NT2/D1 (cell line): ENCODE data around the gene CNDP1.
"Not testable (repeated sequence)": the region's sequence is repeated elsewhere in the genome, so short reads cannot be mapped to it uniquely, and the experiment has no call there.

Experiments
- DNase-seq: peaks from one replicate; pipeline ENCODE4 v3.0.0-alpha.2; 2011; ENCODE audit warnings: low read depth, low spot score
- H3K27me3 ChIP-seq: 2 replicates; pipeline ENCODE4 v1.6.0; 2011; ENCODE audit warnings: mild to moderate bottlenecking; ENCODE audit not compliant: insufficient read length, insufficient read depth
- H3K36me3 ChIP-seq: 2 replicates; pipeline ENCODE4 v1.6.1; 2011; ENCODE audit warnings: mild to moderate bottlenecking, low read length, mixed read lengths; ENCODE audit not compliant: insufficient read depth, insufficient read length
- H3K4me1 ChIP-seq: 2 replicates; pipeline ENCODE4 v1.5.1; 2011; ENCODE audit not compliant: insufficient read depth, insufficient read length
- H3K4me3 ChIP-seq: 2 replicates; pipeline ENCODE4 v1.5.1; 2011; ENCODE audit warnings: low read depth; ENCODE audit not compliant: insufficient read length
- H3K9ac ChIP-seq: 2 replicates; pipeline ENCODE4 v1.6.0; 2011; ENCODE audit warnings: low read depth; ENCODE audit not compliant: insufficient read length
- H3K9me3 ChIP-seq: 2 replicates; pipeline ENCODE4 v1.5.1; 2011; ENCODE audit warnings: mild to moderate bottlenecking, low read length; ENCODE audit not compliant: insufficient read depth
- SUZ12 ChIP-seq: IDR thresholded peaks from 2 replicates; pipeline ENCODE4 v1.6.1; 2011; ENCODE audit not compliant: insufficient read length, insufficient read depth; ENCODE audit errors: extremely low read depth
- YY1 ChIP-seq: IDR thresholded peaks from 2 replicates; pipeline ENCODE4 v1.6.1; 2011; ENCODE audit not compliant: insufficient read length, insufficient read depth
- ZNF274 ChIP-seq: IDR thresholded peaks from 2 replicates; pipeline ENCODE4 v1.6.1; 2011; ENCODE audit warnings: mild to moderate bottlenecking, low read depth, low read length

The CNDP1 gene

DNA sequence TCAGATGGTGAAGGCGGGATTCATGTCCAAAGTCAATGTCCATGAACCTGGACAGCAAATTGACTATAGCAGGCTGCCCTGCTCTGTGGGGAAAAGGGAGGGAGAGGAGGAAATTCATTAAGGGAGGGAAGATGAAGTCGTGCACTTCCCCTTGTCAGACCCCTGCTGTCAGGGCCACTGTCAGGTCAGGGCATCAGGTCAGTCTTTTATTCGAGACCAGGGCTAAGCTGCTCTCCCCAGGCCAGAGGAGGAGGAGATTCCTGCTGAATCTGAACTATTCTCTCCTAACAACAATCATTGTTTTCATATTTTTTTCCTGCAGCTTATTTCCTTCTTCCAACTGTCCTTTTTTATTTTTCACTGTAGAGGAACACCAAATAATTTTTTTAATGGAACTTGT is 17.2 kb downstream of the CNDP1 start:
- Histone ChIP-seq H3K36me3 (no peaks in the 10 kb centered on the region), H3K4me1 (no peaks in the 10 kb centered on the region), H3K4me3 (no peak overlapping the region), H3K9me3 (peaks cover 16% of the 10 kb centered on the region), H3K9ac (no peak overlapping the region), H3K27me3 (no peaks in the 10 kb centered on the region)
- no peak for DNase-seq
- TF ChIP-seq SUZ12 (no peak), ZNF274 (no peak), YY1 (no peak)

DNA sequence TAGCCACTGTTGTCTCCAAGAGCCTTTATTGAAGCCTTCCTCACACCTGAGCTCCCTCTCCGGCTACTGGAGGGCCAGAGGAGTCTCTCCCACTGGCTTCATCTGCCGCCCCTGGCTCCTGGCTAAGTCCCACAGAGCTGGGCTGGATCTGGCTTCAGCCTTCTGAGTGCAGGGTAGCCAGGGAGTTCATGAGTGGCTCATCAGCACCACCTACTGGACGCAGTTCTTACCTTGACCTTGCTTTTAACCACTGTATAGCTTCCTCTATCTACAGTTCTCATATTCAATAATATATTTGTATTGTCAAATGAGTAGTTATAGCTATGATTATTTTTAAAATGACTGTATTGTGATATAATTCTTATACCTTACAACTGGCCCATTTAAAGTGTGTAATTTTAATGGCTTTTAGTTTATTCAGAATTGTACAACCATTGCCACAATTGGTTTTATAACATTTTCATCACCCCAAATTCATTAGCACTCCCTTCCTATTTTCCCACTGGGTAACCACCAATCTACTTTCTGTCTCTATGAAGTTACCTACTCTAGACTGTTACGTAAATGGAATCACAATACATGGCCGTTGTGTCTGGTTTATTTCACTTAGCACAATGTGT is 17.7 kb downstream of the CNDP1 start:
- Histone ChIP-seq H3K9ac (no peak overlapping the region), H3K9me3 (peaks cover 16% of the 10 kb centered on the region), H3K27me3 (no peaks in the 10 kb centered on the region), H3K4me1 (no peaks in the 10 kb centered on the region), H3K4me3 (no peak overlapping the region), H3K36me3 (no peaks in the 10 kb centered on the region)
- TF ChIP-seq ZNF274 = no peak
- TF ChIP-seq SUZ12 = no peak
- no peak for TF ChIP-seq YY1
- DNase-seq = peak; percentile 78

DNA sequence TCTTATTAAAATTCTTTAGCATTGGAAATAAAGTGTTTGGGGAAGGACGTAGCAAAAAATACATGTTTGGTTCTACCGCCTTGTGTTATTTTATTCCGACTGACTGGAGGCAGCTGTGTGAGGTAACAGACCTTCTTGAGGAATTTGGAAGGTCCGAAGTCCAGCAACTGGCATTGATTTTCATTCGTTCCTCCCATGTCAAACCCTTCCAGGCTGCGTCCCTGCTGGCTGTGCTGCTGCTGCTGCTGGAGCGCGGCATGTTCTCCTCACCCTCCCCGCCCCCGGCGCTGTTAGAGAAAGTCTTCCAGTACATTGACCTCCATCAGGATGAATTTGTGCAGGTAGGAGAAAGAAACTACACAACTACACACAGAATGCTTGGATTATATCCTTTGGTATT is 21.8 kb downstream of the CNDP1 start:
- H3K4me3 ChIP-seq = no peak overlapping the region
- no peaks in the 10 kb centered on the region for H3K9me3 ChIP-seq
- no peaks in the 10 kb centered on the region for H3K4me1 ChIP-seq
- H3K36me3 ChIP-seq = no peaks in the 10 kb centered on the region
- no peak overlapping the region for H3K9ac ChIP-seq
- no peak for DNase-seq
- TF ChIP-seq SUZ12 = no peak
- no peak for TF ChIP-seq YY1
- TF ChIP-seq ZNF274 = no peak
- H3K27me3 ChIP-seq = no peaks in the 10 kb centered on the region

DNA sequence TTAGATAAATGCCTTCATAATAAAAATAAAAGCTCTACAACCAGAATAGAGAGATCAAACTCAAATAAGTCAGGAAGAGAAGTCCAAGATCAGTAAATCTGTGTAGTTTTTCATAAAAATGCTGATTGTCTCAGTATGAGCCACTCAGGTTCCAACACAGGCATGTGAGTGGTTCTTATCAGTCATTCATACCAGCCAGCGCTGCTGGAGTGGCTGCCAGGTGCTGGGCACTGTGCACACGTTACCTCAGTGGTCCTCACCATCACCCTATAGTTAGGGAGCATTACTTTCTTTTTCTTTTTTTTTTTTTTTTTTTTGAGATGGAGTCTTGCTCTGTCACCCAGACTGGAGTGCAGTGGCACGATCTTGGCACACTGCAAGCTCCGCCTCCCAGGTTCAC is 23.8 kb downstream of the CNDP1 start:
- Histone ChIP-seq H3K9me3 (no peaks in the 10 kb centered on the region), H3K9ac (no peak overlapping the region), H3K36me3 (no peaks in the 10 kb centered on the region), H3K4me3 (no peak overlapping the region), H3K27me3 (no peaks in the 10 kb centered on the region), H3K4me1 (no peaks in the 10 kb centered on the region)
- no peak for DNase-seq
- TF ChIP-seq YY1 (no peak), SUZ12 (no peak), ZNF274 (no peak)

DNA sequence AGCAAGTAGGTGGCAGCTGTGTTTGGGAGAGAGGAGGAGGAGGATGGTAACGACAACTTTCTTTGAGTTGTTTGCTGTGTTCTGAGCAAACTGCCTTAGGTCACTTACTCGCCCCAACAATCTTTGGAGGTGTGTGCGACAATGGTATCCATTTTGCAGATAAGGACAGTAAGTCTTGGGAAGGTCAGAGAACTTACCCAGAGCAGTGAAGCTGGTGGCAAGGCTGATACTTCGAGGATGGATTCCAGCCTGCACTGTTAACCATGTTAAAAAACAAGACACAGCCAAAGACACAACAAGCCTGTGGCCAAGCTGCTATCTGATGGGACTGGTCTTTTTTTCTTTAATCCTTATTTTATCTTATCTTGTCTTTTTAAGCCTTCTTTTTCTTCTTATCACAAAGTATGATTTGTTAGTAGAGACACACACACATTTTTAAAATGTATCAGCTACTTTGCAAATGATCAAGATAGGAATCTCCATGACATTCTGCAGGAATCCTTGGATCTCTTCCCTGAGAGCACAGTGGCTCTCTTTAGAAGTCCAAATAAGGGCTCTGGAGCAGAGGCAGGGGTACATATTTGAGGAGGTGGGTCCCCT is 27.9 kb downstream of the CNDP1 start:
- H3K27me3 ChIP-seq = no peaks in the 10 kb centered on the region
- DNase-seq = no peak
- no peaks in the 10 kb centered on the region for H3K36me3 ChIP-seq
- H3K9ac ChIP-seq = no peak overlapping the region
- TF ChIP-seq ZNF274 (no peak), SUZ12 (no peak), YY1 (no peak)
- no peaks in the 10 kb centered on the region for H3K4me1 ChIP-seq
- H3K9me3 ChIP-seq = peaks cover 8% of the 10 kb centered on the region; the same call in 1 of the 2 replicates
- H3K4me3 ChIP-seq = no peak overlapping the region

DNA sequence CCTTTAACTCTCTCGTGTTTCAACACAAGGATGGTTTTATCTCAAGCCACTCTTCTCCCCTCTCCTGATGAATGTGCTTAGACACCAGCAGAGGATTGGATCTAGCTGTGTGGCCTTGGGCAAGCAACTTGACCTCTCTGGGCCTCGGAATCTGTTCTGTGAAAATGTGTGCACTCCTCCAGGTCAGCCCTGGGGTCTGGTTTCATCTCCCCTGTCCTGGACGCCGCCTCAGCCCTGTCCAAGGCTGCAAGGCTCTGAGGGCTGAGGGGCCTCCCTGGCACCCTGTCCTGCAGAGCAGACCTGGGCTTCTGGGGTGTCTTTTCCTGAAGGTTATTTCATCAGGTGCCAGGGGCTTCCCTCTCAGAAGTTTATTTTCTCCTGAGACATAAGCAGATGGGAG is 28.5 kb downstream of the CNDP1 start:
- no peaks in the 10 kb centered on the region for H3K27me3 ChIP-seq
- no peak overlapping the region for H3K9ac ChIP-seq
- no peaks in the 10 kb centered on the region for H3K36me3 ChIP-seq
- H3K9me3 ChIP-seq = peaks cover 8% of the 10 kb centered on the region; the same call in 1 of the 2 replicates
- TF ChIP-seq YY1 (no peak), ZNF274 (no peak), SUZ12 (no peak)
- H3K4me3 ChIP-seq = no peak overlapping the region
- no peak for DNase-seq
- no peaks in the 10 kb centered on the region for H3K4me1 ChIP-seq

DNA sequence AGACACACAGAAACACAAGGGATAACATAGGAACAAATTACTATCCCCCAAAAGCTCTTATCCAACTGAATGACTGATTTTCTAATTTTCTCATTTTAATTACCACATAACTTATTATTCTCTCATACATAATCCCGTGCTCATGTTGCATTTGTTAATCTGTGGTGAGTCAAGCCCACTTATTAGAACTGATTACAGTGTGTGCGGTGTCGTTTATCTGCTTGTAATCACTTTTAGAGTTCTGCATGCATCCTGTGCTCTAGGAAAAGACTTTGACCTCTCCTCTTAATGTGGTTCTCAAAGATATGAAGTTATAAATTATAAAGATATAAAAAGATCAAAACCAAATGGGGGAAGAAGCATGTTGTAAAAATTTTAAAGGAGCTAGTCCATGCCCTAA is 29.7 kb downstream of the CNDP1 start:
- Histone ChIP-seq H3K4me3 (no peak overlapping the region), H3K9ac (no peak overlapping the region), H3K27me3 (no peaks in the 10 kb centered on the region), H3K36me3 (no peaks in the 10 kb centered on the region), H3K4me1 (no peaks in the 10 kb centered on the region), H3K9me3 (peaks cover 8% of the 10 kb centered on the region; the same call in 1 of the 2 replicates)
- no peak for DNase-seq
- TF ChIP-seq YY1 (no peak), ZNF274 (no peak), SUZ12 (no peak)

DNA sequence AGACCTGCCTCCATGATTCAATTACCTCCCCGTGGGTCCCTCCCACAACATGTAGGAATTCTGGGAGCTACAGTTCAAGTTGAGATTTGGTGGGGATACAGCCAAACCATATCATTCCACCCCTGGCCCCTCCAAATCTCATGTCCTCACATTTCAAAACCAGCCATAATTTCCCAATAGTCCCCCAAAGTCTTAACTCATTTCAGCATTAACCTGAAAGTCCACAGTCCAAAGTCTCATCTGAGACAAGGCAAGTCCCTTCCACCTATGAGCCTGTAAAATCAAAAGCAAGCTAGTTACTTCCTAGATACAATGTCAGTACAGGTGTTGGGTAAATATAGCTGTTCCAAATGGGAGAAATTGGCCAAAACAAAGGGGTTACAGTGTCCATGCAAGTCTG is 30.9 kb downstream of the CNDP1 start:
- H3K36me3 ChIP-seq, H3K4me3 ChIP-seq, H3K4me1 ChIP-seq, H3K9ac ChIP-seq, H3K27me3 ChIP-seq, H3K9me3 ChIP-seq, DNase-seq: not testable (repeated sequence)

DNA sequence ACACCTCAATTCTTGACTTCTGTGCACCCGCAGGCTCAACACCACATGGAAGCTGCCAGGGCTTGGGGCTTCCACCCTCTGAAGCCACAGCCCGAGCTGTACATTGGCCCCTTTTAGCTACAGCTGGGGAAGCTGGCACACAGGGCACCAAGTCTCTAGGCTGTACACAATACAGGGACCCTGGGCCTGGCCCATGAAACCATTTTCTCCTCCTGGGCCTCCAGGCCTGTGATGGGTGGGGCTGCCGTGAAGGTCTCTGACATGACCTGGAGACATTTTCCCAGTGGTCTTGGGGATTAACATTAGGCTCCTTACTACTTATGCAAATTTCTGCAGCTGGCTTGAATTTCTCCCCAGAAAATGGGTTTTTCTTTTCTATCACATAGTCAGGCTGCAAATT is 31.7 kb downstream of the CNDP1 start:
- not testable (repeated sequence) for H3K4me3 ChIP-seq, H3K9ac ChIP-seq, H3K27me3 ChIP-seq, H3K9me3 ChIP-seq, DNase-seq, H3K4me1 ChIP-seq, H3K36me3 ChIP-seq
